RKO (cell line): ENCODE measurements around the gene MICALL1.
A peak's percentile ranks its signal among the peaks of the same experiment; 100 is the strongest.
"Not testable (repeated sequence)": the region's sequence is repeated elsewhere in the genome, so short reads cannot be mapped to it uniquely, and the experiment has no call there.

Experiments
- DNase-seq: peaks from one replicate; pipeline ENCODE4 v3.0.0-alpha.2; 2016; ENCODE audit warnings: low spot score

MICALL1 gene

DNA sequence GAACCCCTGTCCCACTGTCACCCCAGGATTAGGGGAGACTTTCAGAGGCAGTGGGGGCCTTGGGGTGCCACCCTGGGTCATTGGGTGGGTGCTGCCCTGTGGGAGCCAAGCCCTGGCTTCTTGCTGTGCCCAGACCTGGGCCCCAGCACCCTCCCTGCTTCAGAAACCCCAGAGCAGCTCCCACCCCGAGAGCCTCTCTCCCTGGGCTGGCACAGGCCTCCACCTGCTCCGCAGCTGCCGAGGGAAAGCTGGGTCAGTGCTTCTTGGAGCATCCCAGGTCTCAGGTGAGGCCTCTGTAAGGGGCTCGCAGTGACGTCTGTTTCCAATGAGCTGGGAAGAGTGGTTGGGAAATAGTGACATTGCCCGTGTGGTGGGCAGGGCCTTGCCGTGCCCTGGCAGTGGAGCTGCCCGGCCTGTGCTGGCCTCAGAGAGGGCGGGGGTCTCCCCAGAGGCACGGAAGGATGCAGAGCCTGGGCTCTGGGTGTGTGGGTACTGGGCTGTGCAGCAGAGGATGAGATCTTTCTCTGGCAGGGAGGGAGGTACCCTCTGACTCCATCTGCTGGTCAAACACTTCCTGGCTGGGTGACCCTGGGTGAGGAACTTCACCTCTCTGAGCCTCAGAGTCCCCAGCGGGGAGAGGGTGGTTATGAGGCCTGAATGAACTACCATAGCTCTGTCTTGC is 24.3 kb downstream of the MICALL1 start:
- DNase-seq = peak; percentile 41

DNA sequence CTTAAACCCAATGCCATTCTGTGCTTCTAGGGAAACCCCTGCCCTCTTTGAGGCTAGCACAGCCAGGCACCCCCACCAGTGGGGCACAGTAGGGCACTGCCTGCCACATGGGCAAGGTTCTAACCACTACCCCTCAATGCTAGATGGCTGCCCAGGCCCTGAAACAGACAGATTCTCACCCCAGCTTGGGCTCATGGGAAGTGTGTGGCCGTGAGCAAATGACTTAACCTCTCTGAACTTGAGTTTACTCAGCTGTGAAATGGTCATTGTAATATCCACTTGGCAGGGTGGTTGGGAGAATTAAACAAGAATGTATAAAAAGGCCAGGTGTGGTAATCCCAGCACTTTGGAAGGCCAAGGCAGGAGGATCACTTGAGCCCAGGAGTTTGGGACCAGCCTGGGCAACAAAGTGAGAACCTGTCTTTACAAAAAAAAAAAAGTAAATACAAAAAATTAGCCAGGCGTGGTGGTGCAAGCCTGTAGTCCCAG is 24.9 kb downstream of the MICALL1 start:
- no peak for DNase-seq

DNA sequence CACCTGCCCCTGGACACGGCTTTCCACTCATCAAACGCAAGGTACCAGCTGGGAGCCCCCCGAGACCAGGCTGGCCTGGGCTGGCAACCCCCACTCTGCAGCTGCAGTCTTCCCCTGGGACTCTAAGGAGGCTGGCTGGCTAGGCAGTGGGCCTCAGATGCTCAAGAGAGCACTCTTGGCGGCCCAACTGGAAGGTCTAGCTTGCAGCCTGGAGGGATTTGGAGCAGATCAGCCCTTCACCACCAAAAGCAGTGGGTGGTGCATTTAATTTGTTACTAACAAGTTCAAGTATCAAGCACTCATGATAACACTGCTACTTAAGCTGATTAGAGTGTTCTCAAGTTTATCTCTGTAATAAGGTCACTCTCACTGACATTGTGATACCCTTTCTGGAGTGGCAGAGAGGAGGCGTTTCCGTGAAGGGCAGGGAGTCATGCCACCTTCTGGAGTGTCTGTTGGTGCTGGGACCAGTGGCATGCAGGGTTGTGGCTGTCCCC is 25.8 kb downstream of the MICALL1 start:
- DNase-seq = no peak

GRCh38 chr22:37932401-37932800 is 26.3 kb downstream of the MICALL1 start:
- DNase-seq = no peak

DNA sequence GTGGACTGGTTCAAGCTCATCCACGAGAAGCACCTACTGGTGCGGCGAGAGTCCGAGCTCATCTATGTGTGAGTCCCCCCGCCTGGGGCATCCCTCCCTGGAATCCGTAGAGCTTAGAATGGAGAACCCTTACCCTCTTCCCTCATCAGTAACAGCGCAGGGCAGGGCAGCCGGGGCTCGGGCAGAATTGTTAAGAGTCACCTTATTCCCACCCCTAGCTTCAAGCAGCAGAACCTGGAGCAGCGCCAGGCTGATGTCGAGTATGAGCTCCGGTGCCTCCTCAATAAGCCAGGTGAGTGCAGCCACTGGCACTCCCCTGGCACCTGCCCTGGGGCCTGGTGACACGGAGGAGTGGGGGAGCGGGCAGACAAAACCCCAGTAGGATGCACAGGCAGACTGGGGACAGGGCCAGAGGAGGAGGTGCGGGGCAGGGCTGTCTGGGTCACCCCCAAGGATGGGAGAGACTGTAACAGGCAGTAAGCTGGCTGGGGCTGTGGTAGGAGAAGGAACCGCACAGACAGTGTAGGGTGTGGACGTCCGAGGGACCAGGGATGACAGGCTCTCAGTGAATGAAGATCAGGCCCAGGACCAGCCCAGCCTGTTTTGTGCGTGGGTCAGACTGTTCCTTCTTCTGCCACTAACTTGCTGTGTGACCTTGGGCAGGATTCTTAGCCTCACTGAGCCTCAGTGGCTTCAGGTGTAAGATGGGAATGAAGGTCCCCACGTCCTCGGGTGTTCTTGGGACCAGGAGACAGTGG is 26.9 kb downstream of the MICALL1 start:
- DNase-seq = no peak

DNA sequence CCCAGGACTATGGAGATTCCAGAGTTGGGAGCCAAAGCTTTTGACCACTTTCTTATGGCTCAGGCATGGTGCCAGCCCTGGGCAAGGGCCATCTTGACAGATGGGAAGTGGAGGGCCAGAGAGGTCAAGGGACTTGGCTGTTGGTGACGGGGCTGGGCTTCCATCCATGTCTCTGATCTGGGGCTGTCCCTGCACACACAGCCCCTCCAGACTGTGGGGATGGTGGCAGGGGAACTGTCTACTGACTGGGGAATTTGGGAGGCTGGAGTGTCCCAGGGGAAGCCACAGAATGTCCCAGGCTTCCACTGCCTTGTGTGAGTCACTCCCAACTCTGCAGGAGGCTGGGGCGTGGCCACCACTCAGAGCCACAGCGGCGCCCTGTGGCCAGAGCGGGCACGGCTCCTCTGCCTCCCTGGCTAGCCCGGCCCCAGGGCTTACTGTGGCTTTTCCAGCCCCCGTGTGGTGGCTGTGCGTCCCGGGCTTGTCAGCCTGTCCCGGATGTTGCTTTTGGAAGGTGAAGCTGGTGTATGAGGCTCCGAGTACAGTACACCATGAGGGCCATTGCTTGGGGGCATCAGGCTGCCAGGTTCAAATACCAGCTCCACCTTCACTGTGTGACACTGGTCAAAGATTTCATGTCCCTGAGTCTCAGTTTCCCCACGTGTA is 27.7 kb downstream of the MICALL1 start:
- peak; percentile 94 for DNase-seq

DNA sequence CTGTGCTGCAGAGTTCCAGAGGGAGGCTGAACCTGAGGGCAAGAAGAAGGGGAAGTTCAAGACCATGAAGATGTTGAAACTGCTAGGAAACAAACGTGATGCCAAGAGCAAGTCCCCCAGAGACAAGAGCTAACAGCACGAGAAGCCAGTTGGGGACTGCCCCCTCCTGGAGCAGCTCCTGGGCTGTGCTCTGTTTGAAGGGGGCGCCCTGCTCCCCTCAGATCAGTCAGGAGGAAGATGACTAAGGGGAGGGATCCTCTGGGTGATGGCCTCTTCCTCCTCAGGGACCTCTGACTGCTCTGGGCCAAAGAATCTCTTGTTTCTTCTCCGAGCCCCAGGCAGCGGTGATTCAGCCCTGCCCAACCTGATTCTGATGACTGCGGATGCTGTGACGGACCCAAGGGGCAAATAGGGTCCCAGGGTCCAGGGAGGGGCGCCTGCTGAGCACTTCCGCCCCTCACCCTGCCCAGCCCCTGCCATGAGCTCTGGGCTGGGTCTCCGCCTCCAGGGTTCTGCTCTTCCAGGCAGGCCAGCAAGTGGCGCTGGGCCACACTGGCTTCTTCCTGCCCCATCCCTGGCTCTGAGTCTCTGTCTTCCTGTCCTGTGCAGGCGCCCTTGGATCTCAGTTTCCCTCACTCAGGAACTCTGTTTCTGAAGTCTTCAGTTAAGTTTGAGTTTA is 34.7 kb downstream of the MICALL1 start:
- DNase-seq = no peak

DNA sequence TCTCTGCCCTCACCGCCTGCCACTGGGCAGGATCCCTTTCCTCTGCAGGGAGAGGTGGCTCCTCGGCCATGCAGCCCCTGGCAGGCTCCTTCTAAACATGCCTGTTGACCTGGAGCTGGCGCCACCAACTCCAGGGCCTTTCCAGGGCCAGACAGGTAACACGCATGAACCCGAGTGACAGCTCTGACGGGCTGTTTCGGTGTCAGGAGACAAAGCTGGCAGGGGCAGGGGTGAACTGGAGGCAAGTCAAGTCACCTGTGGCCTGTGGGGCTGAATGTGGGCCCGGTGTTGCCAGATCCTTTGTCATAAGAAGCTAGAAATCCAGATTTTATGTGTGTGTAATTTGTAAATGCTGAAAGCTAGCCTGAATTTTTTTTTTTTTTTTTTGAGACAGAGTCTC is 36.0 kb downstream of the MICALL1 start:
- DNase-seq = no peak

DNA sequence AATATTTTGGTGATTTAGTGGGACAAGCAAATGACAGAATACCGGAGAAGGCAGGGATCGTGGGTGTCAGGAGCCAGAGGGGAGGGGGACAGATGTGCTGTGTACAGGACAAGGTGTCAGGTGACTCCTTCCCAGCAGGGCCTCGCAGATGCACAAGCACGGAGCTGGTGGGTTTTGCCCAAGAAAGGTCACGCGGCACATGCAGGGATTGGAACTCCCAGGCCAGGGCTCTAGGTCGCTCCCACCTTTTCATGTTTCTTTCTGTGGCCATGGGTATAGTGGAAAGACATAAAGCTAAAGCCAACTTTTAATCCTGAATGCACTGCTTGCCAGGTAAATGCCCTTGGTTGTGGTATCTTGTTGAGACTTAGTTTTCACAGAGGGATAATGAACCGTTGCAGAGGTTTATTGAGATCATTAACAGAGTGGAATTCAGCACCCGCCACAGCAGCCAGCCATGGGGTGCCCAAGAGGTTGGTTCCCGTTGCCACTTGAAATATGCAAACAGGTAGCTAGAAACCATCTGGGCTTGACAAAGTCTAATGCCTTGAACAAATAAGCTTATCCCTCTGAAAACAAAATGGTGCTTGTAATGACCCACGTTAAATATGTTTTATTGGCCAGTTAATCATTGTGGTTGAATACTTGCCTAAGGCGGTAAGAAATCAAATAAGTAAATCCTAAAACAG is 37.2 kb downstream of the MICALL1 start:
- DNase-seq = no peak

DNA sequence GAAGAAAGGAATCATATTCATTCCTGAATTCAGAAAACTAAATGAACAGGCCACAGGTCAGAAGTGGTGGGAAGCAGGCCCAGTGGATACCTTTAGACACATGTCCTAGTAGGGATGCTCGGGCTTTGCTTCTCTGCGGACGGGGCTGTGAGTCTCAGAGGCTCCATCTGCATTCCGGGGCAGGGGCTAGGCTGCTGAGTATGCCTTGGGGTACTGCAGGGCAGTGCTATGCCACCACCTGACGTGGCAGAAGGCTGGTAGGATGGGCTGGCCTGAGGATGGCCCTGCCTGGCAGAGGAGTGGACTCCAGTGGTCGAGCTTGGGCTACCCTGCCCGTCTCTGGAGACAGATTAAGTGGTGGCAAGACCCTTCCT is 37.7 kb downstream of the MICALL1 start:
- no peak for DNase-seq

GRCh38 chr22:37944423-37944822 is 38.3 kb downstream of the MICALL1 start:
- not testable (repeated sequence) for DNase-seq

- not testable (repeated sequence) for DNase-seq
These were observed 41.2 kb downstream of the MICALL1 start for GRCh38 chr22:37947142-37947795.

DNA sequence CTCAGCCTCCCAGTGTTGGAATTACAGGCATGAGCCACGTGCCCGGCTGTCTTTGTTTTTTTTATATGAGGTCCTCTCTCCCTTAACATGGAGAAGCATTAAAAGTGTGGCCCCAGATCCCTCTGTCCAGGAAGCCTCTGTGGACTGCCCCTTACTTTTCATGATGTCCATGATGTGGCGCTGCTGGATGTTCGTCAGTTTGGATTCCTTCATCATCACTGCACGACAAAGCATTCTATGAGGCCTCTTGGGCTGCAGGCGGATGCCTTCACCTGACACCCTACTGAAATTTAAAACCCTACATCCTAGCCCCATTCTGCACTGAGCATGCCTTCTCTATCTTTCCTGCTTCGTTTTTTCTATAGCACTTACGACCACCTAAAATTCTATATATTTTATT is 45.2 kb downstream of the MICALL1 start:
- DNase-seq = no peak

DNA sequence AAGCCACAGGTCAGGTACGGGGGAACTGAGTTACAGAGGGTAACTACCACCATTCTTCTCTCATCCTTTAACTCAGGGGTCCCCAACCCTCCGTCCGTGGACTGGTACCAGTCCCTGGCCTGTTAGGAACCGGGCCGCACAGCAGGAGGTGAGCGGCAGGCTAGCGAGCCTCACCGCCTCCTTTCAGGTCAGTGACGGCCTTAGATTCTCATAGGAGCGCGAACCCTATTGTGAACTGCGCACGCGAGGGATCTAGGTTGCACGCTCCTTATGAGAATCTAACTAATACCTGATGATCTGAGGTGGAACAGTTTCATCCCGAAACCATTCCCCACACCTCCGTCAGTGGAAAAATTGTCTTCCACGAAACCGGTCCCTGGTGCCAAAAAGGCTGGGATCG is 46.5 kb downstream of the MICALL1 start:
- DNase-seq = not testable (repeated sequence)

DNA sequence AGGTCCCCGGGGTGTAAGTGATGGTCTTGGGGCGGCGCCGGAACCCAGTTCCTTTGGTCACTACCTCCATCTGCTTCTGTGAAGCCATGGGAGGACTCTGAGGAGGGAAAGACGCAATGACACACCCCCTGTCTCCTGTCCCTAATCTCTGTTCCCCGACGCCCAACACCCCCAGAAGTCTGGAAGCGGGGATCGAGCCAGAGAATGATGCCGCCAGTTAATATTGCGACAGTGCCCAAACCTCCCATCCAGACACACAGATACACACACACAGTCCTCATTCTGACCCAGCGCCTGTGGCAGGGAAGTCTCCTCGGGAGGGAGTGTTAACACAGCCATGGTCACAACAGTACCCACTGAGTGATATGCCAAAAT is 47.0 kb downstream of the MICALL1 start:
- DNase-seq = peak; percentile 30

GRCh38 chr22:37953437-37954179 is 47.5 kb downstream of the MICALL1 start, which contains the start of the genes C22orf23 and POLR2F:
Gene C22orf23, minus strand, starts transcription at chr22:37953601. Its CDS starts 452 bp downstream, at chr22:37953149.
Gene POLR2F, plus strand, starts transcription at chr22:37953699. Its CDS starts 89 bp downstream, at chr22:37953788.
- peak; percentile 96 for DNase-seq

- peak; percentile 40 for DNase-seq
These were observed 48.6 kb downstream of the MICALL1 start for GRCh38 chr22:37954686-37955085.

DNA sequence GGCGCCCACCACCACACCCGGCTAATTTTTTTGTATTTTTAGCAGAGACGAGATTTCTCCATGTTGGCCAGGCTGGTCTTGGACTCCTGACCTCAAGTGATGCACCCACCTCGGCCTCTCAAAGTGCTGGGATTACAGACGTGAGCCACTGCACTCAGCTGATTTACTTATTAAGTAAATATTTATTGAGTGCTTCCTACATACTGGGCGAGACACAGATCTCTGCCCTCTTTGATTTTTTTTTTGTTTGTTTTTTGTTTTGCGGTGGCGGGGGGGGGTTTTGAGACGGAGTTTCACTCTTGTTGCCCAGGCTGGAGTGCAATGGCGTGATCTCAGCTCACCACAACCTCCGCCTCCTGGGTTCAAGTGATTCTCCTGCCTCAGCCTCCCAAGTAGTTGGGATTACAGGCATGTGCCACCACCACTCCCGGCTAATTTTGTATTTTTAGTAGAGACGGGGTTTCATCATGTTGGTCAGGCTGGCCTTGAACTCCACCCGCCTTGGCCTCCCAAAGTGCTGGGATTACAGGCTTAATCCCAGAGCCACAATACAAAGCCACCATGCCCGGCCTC is 49.8 kb downstream of the MICALL1 start:
- not testable (repeated sequence) for DNase-seq

DNA sequence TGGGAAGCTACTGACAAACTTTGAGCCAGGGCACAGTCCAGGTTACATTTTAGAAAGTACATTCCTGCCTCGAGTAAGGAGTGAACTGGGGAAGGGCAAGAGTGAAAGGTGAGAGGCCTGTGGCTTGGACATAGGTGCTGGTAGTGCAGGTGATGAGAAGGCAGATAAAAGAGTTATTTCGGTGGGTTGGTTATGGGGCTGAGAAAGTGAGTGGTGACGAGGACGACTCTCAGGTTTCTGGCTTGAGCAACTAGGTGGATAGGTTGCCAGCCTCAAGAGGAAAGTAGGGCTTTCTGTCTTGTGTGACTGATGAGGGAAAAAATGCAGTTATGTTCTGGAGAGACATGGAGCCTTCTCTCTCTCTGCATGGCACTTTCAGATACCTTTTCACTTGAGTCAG is 51.1 kb downstream of the MICALL1 start:
- DNase-seq = no peak
